ENCODE measurements around the gene MAP4K3. TPM values are rescaled to one million over a fixed set of nuclear protein-coding genes. Genes with fewer than 3 reads are reported as not detected.

MAP4K3 gene
- total and polyA plus RNA-seq, 9 of the 15 experiments (the other 6 are each of a cell fraction or from before 2014, with no cell fraction given): 3.1 to 30.0 (median 16.9) TPM

DNA sequence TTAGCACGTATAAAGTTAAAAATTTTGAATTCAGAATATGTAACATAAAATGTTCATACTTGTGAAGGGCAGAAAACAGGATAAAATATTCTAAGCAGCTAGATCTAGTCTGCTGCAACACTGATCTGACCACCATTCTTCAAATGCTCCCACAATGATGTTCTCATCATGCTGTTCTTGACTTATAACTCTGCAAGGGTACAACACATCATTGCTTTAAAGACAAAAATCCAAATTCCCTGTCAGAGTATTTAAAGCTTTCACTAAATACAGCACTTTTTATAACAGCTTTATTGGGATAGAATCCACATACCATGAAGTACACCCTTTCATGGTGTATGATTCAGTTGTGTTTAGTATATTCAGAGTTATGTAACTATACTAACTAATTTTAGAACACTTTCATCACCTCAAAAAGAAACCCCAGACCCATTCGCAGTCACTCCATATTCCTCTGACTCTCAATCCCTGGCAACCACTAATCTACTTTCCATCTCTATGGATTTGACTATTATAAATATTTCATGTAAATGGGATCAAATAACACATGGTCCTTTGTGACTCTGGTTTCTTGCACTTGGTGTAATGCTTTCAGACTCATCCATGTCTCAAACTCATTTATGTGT is 56.4 kb downstream of the MAP4K3 start:
- Histone ChIP-seq H3K79me2 (ENCODE audit: control insufficient read depth, insufficient read depth, low read length) (peaks cover 80% of the 10 kb centered on the region), H3K4me1 (replicated peaks in 1 of 2; ENCODE audit: control insufficient read depth in 2 of 2, insufficient read depth in 2 of 2, low read length in 2 of 2) (peaks cover 3 to 8% of the 10 kb centered on the region in 2 experiments), H3K9me3 (replicated peaks; ENCODE audit: control insufficient read depth, insufficient read depth, low read depth, low read length) (no peaks in the 10 kb centered on the region), H3K4me2 (ENCODE audit: insufficient read depth, low read length) (no peak overlapping the region), H3K27me3 (ENCODE audit: control insufficient read depth in 2 of 2, insufficient read depth in 2 of 2, low read length in 2 of 2) (no peaks in the 10 kb centered on the region), H3K27ac (ENCODE audit: extremely low read depth, low read depth, low read length) (no peak overlapping the region; the same call in 2 of the 3 replicates), H3K9ac (ENCODE audit: insufficient read depth in 1 of 2, low read depth in 2 of 2, low read length in 2 of 2) (no peak overlapping the region), H2AFZ (ENCODE audit: low read depth, low read length) (no peak overlapping the region), H3K9me1 (ENCODE audit: control insufficient read depth, insufficient read depth, low read length) (no peaks in the 10 kb centered on the region), H4K20me1 (replicated peaks; ENCODE audit: control insufficient read depth, insufficient read depth, low read length) (no peaks in the 10 kb centered on the region), H3K36me3 (ENCODE audit: control insufficient read depth, insufficient read depth, low read length) (peaks cover 10% of the 10 kb centered on the region), H3K4me3 (no peak overlapping the region)
- ChIA-PET POLR2A (interaction anchor here (0.7 to 1.0 kb wide), 3 partner anchors 8 to 131 kb away, joined by 3 to 4 read pairs (median 3); no protein-coding TSS in a partner anchor), CTCF (ENCODE audit: low intra/inter-chr PET ratio) (interaction anchor here (0.8 to 2.6 kb wide), 3 partner anchors 150 to 350 kb away, joined by 3 to 9 read pairs (median 3); no protein-coding TSS in a partner anchor)
- no TSS peak for BruUV-seq (replicated peaks)
- ATAC-seq (peak; percentile 43), DNase-seq (ENCODE audit: extremely low read depth in 1 of 4, low spot score in 3 of 4) (no peak), FAIRE-seq (no peak)
- in situ Hi-C loops (cut with MboI) (no loop called here), intact Hi-C loops (cut with micrococcal nuclease) (no loop called here)
- WGBS (ENCODE audit: insufficient coverage, low coverage, missing lambda C conversion rate): 6% methylated on average over 2 of the region's 2 CpGs
- TF ChIP-seq, protein P1, sequence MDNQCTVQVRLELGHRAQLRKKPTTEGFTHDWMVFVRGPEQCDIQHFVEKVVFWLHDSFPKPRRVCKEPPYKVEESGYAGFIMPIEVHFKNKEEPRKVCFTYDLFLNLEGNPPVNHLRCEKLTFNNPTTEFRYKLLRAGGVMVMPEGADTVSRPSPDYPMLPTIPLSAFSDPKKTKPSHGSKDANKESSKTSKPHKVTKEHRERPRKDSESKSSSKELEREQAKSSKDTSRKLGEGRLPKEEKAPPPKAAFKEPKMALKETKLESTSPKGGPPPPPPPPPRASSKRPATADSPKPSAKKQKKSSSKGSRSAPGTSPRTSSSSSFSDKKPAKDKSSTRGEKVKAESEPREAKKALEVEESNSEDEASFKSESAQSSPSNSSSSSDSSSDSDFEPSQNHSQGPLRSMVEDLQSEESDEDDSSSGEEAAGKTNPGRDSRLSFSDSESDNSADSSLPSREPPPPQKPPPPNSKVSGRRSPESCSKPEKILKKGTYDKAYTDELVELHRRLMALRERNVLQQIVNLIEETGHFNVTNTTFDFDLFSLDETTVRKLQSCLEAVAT (IDR thresholded peaks at IDR 0.05): no peak
- no peak for TF ChIP-seq ZNF232 (CRISPR knock-in tag; IDR thresholded peaks at IDR 0.05)
- no peak for TF ChIP-seq ZBTB8A (IDR thresholded peaks at IDR 0.05; ENCODE audit: partially characterized antibody)
- TF ChIP-seq, protein P2, sequence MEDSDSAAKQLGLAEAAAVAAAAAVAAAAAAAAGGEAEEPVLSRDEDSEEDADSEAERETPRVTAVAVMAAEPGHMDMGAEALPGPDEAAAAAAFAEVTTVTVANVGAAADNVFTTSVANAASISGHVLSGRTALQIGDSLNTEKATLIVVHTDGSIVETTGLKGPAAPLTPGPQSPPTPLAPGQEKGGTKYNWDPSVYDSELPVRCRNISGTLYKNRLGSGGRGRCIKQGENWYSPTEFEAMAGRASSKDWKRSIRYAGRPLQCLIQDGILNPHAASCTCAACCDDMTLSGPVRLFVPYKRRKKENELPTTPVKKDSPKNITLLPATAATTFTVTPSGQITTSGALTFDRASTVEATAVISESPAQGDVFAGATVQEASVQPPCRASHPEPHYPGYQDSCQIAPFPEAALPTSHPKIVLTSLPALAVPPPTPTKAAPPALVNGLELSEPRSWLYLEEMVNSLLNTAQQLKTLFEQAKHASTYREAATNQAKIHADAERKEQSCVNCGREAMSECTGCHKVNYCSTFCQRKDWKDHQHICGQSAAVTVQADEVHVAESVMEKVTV (CRISPR knock-in tag; IDR thresholded peaks at IDR 0.05): no peak
- no peak for TF ChIP-seq PHF8 (IDR thresholded peaks at IDR 0.05; ENCODE audit: borderline replicate concordance, low read length)
- no peak for TF ChIP-seq STAT5B (CRISPR knock-in tag; IDR thresholded peaks at IDR 0.05)
- TF ChIP-seq ZC3H11A (IDR thresholded peaks at IDR 0.05; ENCODE audit: low read depth, low read length): no peak
- TF ChIP-seq, protein P3, sequence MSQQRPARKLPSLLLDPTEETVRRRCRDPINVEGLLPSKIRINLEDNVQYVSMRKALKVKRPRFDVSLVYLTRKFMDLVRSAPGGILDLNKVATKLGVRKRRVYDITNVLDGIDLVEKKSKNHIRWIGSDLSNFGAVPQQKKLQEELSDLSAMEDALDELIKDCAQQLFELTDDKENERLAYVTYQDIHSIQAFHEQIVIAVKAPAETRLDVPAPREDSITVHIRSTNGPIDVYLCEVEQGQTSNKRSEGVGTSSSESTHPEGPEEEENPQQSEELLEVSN (IDR thresholded peaks at IDR 0.05; ENCODE audit: borderline replicate concordance in 1 of 2, extremely low read depth in 1 of 2, insufficient read depth in 1 of 2, insufficient read length in 1 of 2, low read depth in 1 of 2, low read length in 1 of 2, poor library complexity in 1 of 2, severe bottlenecking in 1 of 2): no peak
- no peak for TF ChIP-seq RAD21 (CRISPR knock-in tag; conservative IDR thresholded peaks at IDR 0.05 in 1 of 2, IDR thresholded peaks at IDR 0.05 in 1 of 2)
- TF ChIP-seq ZBED1 (IDR thresholded peaks at IDR 0.05): no peak
- no peak for TF ChIP-seq ADNP (tag; IDR thresholded peaks at IDR 0.05)
- TF ChIP-seq ZNF696 (CRISPR knock-in tag; conservative IDR thresholded peaks at IDR 0.05): no peak
- TF ChIP-seq, protein P4, sequence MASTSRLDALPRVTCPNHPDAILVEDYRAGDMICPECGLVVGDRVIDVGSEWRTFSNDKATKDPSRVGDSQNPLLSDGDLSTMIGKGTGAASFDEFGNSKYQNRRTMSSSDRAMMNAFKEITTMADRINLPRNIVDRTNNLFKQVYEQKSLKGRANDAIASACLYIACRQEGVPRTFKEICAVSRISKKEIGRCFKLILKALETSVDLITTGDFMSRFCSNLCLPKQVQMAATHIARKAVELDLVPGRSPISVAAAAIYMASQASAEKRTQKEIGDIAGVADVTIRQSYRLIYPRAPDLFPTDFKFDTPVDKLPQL (IDR thresholded peaks at IDR 0.05; ENCODE audit: extremely low read depth, insufficient read length): no peak
- TF ChIP-seq, protein P5, sequence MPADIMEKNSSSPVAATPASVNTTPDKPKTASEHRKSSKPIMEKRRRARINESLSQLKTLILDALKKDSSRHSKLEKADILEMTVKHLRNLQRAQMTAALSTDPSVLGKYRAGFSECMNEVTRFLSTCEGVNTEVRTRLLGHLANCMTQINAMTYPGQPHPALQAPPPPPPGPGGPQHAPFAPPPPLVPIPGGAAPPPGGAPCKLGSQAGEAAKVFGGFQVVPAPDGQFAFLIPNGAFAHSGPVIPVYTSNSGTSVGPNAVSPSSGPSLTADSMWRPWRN (IDR thresholded peaks at IDR 0.05; ENCODE audit: low read depth): no peak
